Endothelial cell (in vitro differentiated cells): ENCODE results near the gene TAS2R1. TPM values are rescaled to one million over a fixed set of nuclear protein-coding genes. Genes with fewer than 3 reads are reported as not detected.

Experiments used
- DNase-seq: peaks from one replicate; pipeline ENCODE4 v3.0.0; 2021; ENCODE audit warnings: low spot score
- H3K27ac Mint-ChIP-seq: one replicate; pipeline ENCODE4 v1.8.0; 2021; ENCODE audit warnings: mixed read lengths, inconsistent platforms; ENCODE audit not compliant: unreplicated experiment
- H3K27me3 Mint-ChIP-seq: one replicate; pipeline ENCODE4 v1.8.0; 2021; ENCODE audit warnings: mild to moderate bottlenecking, moderate library complexity, mixed read lengths, inconsistent platforms; ENCODE audit not compliant: unreplicated experiment
- H3K36me3 Mint-ChIP-seq: one replicate; pipeline ENCODE4 v1.8.0; 2021; ENCODE audit warnings: mild to moderate bottlenecking, low read depth, mixed read lengths, inconsistent platforms; ENCODE audit not compliant: unreplicated experiment
- H3K4me1 Mint-ChIP-seq: one replicate; pipeline ENCODE4 v1.8.0; 2021; ENCODE audit warnings: mild to moderate bottlenecking, mixed read lengths, inconsistent platforms; ENCODE audit not compliant: unreplicated experiment
- H3K4me3 Mint-ChIP-seq: one replicate; pipeline ENCODE4 v1.8.0; 2021; ENCODE audit warnings: mild to moderate bottlenecking, mixed read lengths, inconsistent platforms; ENCODE audit not compliant: unreplicated experiment
- H3K9me3 Mint-ChIP-seq: one replicate; pipeline ENCODE4 v1.8.0; 2021; ENCODE audit warnings: mixed read lengths, inconsistent platforms; ENCODE audit not compliant: unreplicated experiment
- total RNA-seq: library from RNA; stranded (reverse); fragmentation: NEBNext Ultra II Directional; extraction: Animal tissue kit (Norgen Biotek cat#: 25700); gene quantifications from one replicate; pipeline ENCODE4 v1.2.1, GENCODE V29; 2021; ENCODE audit not compliant: unreplicated experiment
- TF ChIP-seq, protein P1 (sequence below): fragments of 200-600 bp; sonication (generic); IDR thresholded peaks from one replicate; pipeline ENCODE4 v1.5.0; 2021; ENCODE audit warnings: antibody characterized with exemption; ENCODE audit not compliant: unreplicated experiment

TAS2R1 gene
- total RNA-seq, 1 donor from 2014 or later, result not detected

GRCh38 chr5:9610969-9611368 is 19.2 kb downstream of the TAS2R1 start:
- H3K27me3 Mint-ChIP-seq, result peaks cover 2% of the 10 kb centered on the region
- H3K9me3 Mint-ChIP-seq, result no peaks in the 10 kb centered on the region
- H3K4me3 Mint-ChIP-seq, result no peak overlapping the region
- TF ChIP-seq, protein P1, sequence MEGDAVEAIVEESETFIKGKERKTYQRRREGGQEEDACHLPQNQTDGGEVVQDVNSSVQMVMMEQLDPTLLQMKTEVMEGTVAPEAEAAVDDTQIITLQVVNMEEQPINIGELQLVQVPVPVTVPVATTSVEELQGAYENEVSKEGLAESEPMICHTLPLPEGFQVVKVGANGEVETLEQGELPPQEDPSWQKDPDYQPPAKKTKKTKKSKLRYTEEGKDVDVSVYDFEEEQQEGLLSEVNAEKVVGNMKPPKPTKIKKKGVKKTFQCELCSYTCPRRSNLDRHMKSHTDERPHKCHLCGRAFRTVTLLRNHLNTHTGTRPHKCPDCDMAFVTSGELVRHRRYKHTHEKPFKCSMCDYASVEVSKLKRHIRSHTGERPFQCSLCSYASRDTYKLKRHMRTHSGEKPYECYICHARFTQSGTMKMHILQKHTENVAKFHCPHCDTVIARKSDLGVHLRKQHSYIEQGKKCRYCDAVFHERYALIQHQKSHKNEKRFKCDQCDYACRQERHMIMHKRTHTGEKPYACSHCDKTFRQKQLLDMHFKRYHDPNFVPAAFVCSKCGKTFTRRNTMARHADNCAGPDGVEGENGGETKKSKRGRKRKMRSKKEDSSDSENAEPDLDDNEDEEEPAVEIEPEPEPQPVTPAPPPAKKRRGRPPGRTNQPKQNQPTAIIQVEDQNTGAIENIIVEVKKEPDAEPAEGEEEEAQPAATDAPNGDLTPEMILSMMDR, result no peak
- no peak for DNase-seq
- no peak overlapping the region for H3K27ac Mint-ChIP-seq
- no peaks in the 10 kb centered on the region for H3K4me1 Mint-ChIP-seq
- H3K36me3 Mint-ChIP-seq, result no peaks in the 10 kb centered on the region

GRCh38 chr5:9610364-9610763 is 19.8 kb downstream of the TAS2R1 start:
- peaks cover 2% of the 10 kb centered on the region for H3K27me3 Mint-ChIP-seq
- H3K4me1 Mint-ChIP-seq, result no peaks in the 10 kb centered on the region
- DNase-seq, result no peak
- TF ChIP-seq, protein P1, result no peak
- no peaks in the 10 kb centered on the region for H3K36me3 Mint-ChIP-seq
- no peaks in the 10 kb centered on the region for H3K9me3 Mint-ChIP-seq
- no peak overlapping the region for H3K4me3 Mint-ChIP-seq
- no peak overlapping the region for H3K27ac Mint-ChIP-seq

DNA sequence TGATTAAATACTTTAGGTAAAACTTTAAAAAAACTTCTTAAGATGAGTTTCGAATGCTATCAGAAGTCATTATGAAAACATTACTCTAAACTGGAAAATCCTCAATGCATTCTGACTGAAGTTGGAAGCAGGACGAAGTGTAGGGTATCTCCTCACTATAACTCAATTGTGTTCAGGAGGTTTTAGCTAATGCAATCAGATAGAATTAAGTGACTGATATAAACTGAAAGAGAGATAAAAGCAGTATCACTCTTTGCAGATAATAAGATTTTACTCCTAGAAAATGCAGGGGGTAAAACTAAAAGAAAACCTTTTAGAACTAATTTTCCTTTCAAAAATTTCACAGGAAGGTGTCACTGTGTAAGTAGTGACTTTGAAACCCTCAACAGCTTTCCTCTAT is 22.1 kb downstream of the TAS2R1 start:
- Mint-ChIP-seq H3K27me3 (peaks cover 1% of the 10 kb centered on the region), H3K9me3 (no peaks in the 10 kb centered on the region), H3K4me1 (no peaks in the 10 kb centered on the region), H3K36me3 (no peaks in the 10 kb centered on the region), H3K27ac (no peak overlapping the region), H3K4me3 (no peak overlapping the region)
- TF ChIP-seq, protein P1, result no peak
- no peak for DNase-seq

DNA sequence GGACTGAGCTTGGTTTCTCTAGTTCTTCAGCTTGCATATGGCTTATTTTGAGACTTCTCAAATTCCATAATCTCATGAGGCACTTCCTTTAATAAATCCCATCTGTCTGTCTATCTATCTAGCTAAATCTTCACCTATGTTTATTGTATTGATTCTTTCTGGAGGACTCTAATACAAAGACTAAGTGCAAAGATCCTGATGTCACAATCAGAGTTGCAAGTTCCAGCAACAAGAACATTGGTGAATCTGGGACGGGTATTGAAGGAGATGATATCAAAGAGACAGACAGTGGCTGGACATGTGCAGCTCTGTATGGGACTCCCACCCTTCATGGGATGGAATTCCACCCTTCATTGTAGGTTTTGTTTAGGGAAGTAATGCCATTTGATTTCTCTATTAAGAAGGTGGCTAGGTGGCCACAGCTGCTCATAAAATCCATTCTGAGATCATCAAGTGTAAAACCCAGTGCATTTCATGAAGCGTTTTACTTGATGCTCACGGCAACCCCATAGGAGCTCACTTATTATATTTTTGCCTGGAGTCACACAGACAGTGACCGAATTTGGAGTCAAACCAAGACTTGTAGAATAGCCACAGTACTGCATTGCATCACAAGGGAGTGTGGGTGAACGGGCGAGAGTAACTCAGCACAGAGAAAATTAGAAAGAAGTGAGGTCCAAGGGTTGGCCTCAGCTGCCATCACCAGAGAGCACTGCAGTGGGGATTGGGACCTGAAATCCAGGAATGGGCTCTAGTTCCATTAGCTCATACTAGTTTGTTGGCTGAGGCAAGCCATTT is 24.9 kb downstream of the TAS2R1 start:
- H3K27ac Mint-ChIP-seq, result no peak overlapping the region
- H3K27me3 Mint-ChIP-seq, result peaks cover 3% of the 10 kb centered on the region
- H3K4me3 Mint-ChIP-seq, result no peak overlapping the region
- DNase-seq, result no peak
- no peaks in the 10 kb centered on the region for H3K36me3 Mint-ChIP-seq
- TF ChIP-seq, protein P1, result no peak
- no peaks in the 10 kb centered on the region for H3K9me3 Mint-ChIP-seq
- no peaks in the 10 kb centered on the region for H3K4me1 Mint-ChIP-seq

- Mint-ChIP-seq H3K27me3 (peaks cover 3% of the 10 kb centered on the region), H3K9me3 (no peaks in the 10 kb centered on the region), H3K4me1 (no peaks in the 10 kb centered on the region), H3K36me3 (no peaks in the 10 kb centered on the region), H3K27ac (no peak overlapping the region), H3K4me3 (no peak overlapping the region)
- TF ChIP-seq, protein P1, result no peak
- no peak for DNase-seq
Observed at GRCh38 chr5:9604416-9604815, 25.7 kb downstream of the TAS2R1 start.
